Mesendoderm (in vitro differentiated cells): Measurements from ENCODE around the gene ATF7IP.

Experiments used
- DNase-seq: peaks from one replicate; pipeline ENCODE4 v3.0.0; 2013
- H2AK5ac ChIP-seq: 2 replicates; pipeline ENCODE4 v1.6.1; 2013; ENCODE audit warnings: low read length, inconsistent platforms
- H2BK120ac ChIP-seq: 2 replicates; pipeline ENCODE4 v1.6.1; 2013; ENCODE audit warnings: low read depth, mild to moderate bottlenecking, low read length, moderate library complexity, mixed read lengths
- H2BK15ac ChIP-seq: replicated peaks from 2 replicates; pipeline ENCODE4 v1.6.1; 2013; ENCODE audit warnings: low read depth, mild to moderate bottlenecking, moderate library complexity
- H2BK5ac ChIP-seq: 2 replicates; pipeline ENCODE4 v1.6.1; 2013; ENCODE audit warnings: low read length, inconsistent platforms
- H3K18ac ChIP-seq: 2 replicates; pipeline ENCODE4 v1.6.1; 2013; ENCODE audit warnings: mild to moderate bottlenecking, low read length, mixed read lengths
- H3K23ac ChIP-seq: one replicate; pipeline ENCODE4 v1.6.1; 2013; ENCODE audit warnings: low read length
- H3K27ac ChIP-seq: 2 replicates; pipeline ENCODE4 v1.5.1; 2013; ENCODE audit warnings: low read depth, mild to moderate bottlenecking, inconsistent platforms, low read length, moderate library complexity
- H3K27me3 ChIP-seq: 2 replicates; pipeline ENCODE4 v1.6.1; 2013; ENCODE audit warnings: low read length, control low read depth, mild to moderate bottlenecking, inconsistent platforms; ENCODE audit not compliant: insufficient read depth, poor library complexity
- H3K36me3 ChIP-seq: 2 replicates; pipeline ENCODE4 v1.6.1; 2013; ENCODE audit warnings: low read length, inconsistent platforms; ENCODE audit not compliant: control insufficient read depth, insufficient read depth
- H3K4ac ChIP-seq: one replicate; pipeline ENCODE4 v1.6.1; 2013; ENCODE audit warnings: low read depth, mild to moderate bottlenecking, low read length, moderate library complexity
- H3K4me1 ChIP-seq: 2 replicates; pipeline ENCODE4 v1.6.1; 2013; ENCODE audit warnings: low read depth, low read length, inconsistent platforms; ENCODE audit not compliant: control insufficient read depth
- H3K4me2 ChIP-seq: 2 replicates; pipeline ENCODE4 v1.6.1; 2013; ENCODE audit warnings: low read length
- H3K4me3 ChIP-seq: 2 replicates; pipeline ENCODE4 v1.5.1; 2013; ENCODE audit warnings: mild to moderate bottlenecking, low read length
- H3K56ac ChIP-seq: one replicate; pipeline ENCODE4 v1.6.1; 2013; ENCODE audit warnings: low read length
- H3K79me1 ChIP-seq: 2 replicates; pipeline ENCODE4 v1.6.1; 2013; ENCODE audit warnings: low read length, inconsistent platforms
- H3K79me2 ChIP-seq: 2 replicates; pipeline ENCODE4 v1.6.1; 2013; ENCODE audit warnings: mild to moderate bottlenecking, low read length; ENCODE audit not compliant: control insufficient read depth, insufficient read depth
- H3K9ac ChIP-seq: 2 replicates; pipeline ENCODE4 v1.6.1; 2013; ENCODE audit warnings: low read length, inconsistent platforms
- H4K5ac ChIP-seq: one replicate; pipeline ENCODE4 v1.6.1; 2013; ENCODE audit warnings: low read length
- H4K8ac ChIP-seq: one replicate; pipeline ENCODE4 v1.6.1; 2013; ENCODE audit warnings: low read depth, mild to moderate bottlenecking, control low read depth, low read length, moderate library complexity
- WGBS: extraction: QIAGEN DNeasy Blood & Tissue Kit; methylation state at CpG from one replicate; pipeline ENCODE4 v1.1.7; 2013; ENCODE audit warnings: low lambda C conversion rate, missing lambda C conversion rate; ENCODE audit not compliant: insufficient coverage; ENCODE audit errors: extremely low coverage; 5-methylcytosine and 5-hydroxymethylcytosine counted together

Gene ATF7IP

DNA sequence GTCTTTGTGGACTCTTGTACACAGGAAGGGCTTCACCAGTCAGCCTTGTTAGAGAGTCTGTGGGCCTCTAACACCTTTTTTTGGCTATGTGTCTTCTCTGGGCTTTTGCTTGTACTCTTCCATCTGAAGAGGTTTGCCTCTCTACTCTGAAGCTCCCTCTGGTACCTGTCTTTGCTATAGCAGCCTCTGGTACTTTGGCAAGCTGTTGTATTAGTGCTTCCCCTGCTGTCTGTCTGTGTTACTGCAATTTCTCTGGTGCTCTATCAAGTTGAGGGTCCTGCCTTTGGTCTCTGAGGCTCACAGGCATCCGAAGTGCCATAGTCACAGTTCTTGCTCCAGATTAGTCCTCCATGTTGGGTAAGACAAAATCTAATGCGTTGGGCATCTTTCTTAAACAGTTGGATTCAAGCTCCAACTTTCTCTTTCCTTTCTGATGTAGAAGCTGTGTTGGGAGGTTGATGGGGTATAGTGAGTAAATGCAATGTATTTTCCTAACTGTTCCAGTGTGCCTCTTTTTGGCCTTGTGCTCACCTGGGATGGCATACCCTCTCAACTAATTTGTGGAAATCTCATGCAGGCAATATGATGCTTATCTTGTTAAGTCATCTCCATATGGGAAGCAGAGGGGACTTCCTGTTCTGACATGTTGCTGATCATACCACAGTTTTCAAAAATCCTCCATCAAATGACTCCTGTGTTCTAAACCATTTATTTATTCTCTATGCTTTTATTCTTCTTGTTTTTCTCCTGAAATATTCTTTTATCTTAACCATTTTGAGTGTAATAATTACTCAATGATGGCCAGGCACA is 88.8 kb downstream of the ATF7IP start:
- Histone ChIP-seq H3K56ac (no peak overlapping the region), H3K79me1 (peaks cover 5% of the 10 kb centered on the region)
- no CpG with 5 or more reads among the region's 2 CpGs for WGBS

GRCh38 chr12:14460212-14460841 is 94.8 kb downstream of the ATF7IP start:
- no peak for DNase-seq
- Histone ChIP-seq H3K36me3 (peaks cover 4% of the 10 kb centered on the region), H3K27ac (no peak overlapping the region), H2BK5ac (no peak overlapping the region), H4K8ac (no peak overlapping the region), H3K79me2 (peaks cover 2% of the 10 kb centered on the region), H3K18ac (no peak overlapping the region), H3K4me2 (no peak overlapping the region), H3K4me3 (no peak overlapping the region), H3K56ac (no peak overlapping the region), H2AK5ac (no peak overlapping the region), H3K27me3 (no peaks in the 10 kb centered on the region), H3K9ac (no peak overlapping the region), H3K79me1 (peaks cover 4% of the 10 kb centered on the region), H4K5ac (no peak overlapping the region), H2BK15ac (no peak overlapping the region), H3K23ac (no peak overlapping the region), H2BK120ac (no peak overlapping the region), H3K4me1 (no peaks in the 10 kb centered on the region), H3K4ac (no peak overlapping the region)
- WGBS = no CpG with 5 or more reads among the region's 5 CpGs

More for the DNA sequence above, 88.8 kb downstream of the ATF7IP start:
- H2BK5ac ChIP-seq = no peak overlapping the region
- no peak overlapping the region for H4K8ac ChIP-seq
- H3K18ac ChIP-seq = no peak overlapping the region
- H3K36me3 ChIP-seq = no peaks in the 10 kb centered on the region
- DNase-seq = peak; percentile 96
- no peaks in the 10 kb centered on the region for H3K4me1 ChIP-seq
- no peak overlapping the region for H2BK15ac ChIP-seq
- no peak overlapping the region for H3K4me3 ChIP-seq
- H4K5ac ChIP-seq = no peak overlapping the region
- H2BK120ac ChIP-seq = no peak overlapping the region
- no peaks in the 10 kb centered on the region for H3K27me3 ChIP-seq
- H3K23ac ChIP-seq = no peak overlapping the region
- no peak overlapping the region for H3K4me2 ChIP-seq
- H3K27ac ChIP-seq = no peak overlapping the region
- peaks cover 5% of the 10 kb centered on the region for H3K79me2 ChIP-seq
- H3K9ac ChIP-seq = no peak overlapping the region
- H3K4ac ChIP-seq = no peak overlapping the region
- no peak overlapping the region for H2AK5ac ChIP-seq

GRCh38 chr12:14471497-14471896 is 106.0 kb downstream of the ATF7IP start:
- no peak overlapping the region for H3K4ac ChIP-seq
- H3K27me3 ChIP-seq = no peaks in the 10 kb centered on the region
- no peak overlapping the region for H2BK5ac ChIP-seq
- no peak overlapping the region for H3K27ac ChIP-seq
- no peaks in the 10 kb centered on the region for H3K4me1 ChIP-seq
- no peak overlapping the region for H2AK5ac ChIP-seq
- H3K4me3 ChIP-seq = no peak overlapping the region
- H4K5ac ChIP-seq = no peak overlapping the region
- no peak overlapping the region for H3K23ac ChIP-seq
- WGBS = no CpG with 5 or more reads among the region's 1 CpG
- H3K18ac ChIP-seq = no peak overlapping the region
- H3K79me1 ChIP-seq = no peaks in the 10 kb centered on the region
- H3K4me2 ChIP-seq = no peak overlapping the region
- no peak overlapping the region for H2BK120ac ChIP-seq
- no peaks in the 10 kb centered on the region for H3K79me2 ChIP-seq
- DNase-seq = no peak
- no peak overlapping the region for H3K9ac ChIP-seq
- H3K56ac ChIP-seq = no peak overlapping the region
- H4K8ac ChIP-seq = no peak overlapping the region
- H3K36me3 ChIP-seq = no peaks in the 10 kb centered on the region
- no peak overlapping the region for H2BK15ac ChIP-seq

GRCh38 chr12:14473707-14474287 is 108.3 kb downstream of the ATF7IP start:
- H4K5ac ChIP-seq = no peak overlapping the region
- no peaks in the 10 kb centered on the region for H3K27me3 ChIP-seq
- peak; percentile 27 for DNase-seq
- no peaks in the 10 kb centered on the region for H3K79me2 ChIP-seq
- H3K79me1 ChIP-seq = no peaks in the 10 kb centered on the region
- no peak overlapping the region for H2AK5ac ChIP-seq
- no peak overlapping the region for H3K23ac ChIP-seq
- H3K4me1 ChIP-seq = no peaks in the 10 kb centered on the region
- H3K4me2 ChIP-seq = no peak overlapping the region
- H2BK15ac ChIP-seq = no peak overlapping the region
- H3K36me3 ChIP-seq = no peaks in the 10 kb centered on the region
- no peak overlapping the region for H3K18ac ChIP-seq
- H3K4me3 ChIP-seq = no peak overlapping the region
- no peak overlapping the region for H2BK120ac ChIP-seq
- no CpG with 5 or more reads among the region's 4 CpGs for WGBS
- no peak overlapping the region for H3K9ac ChIP-seq
- H4K8ac ChIP-seq = no peak overlapping the region
- H2BK5ac ChIP-seq = no peak overlapping the region
- H3K56ac ChIP-seq = no peak overlapping the region
- no peak overlapping the region for H3K27ac ChIP-seq
- no peak overlapping the region for H3K4ac ChIP-seq

DNA sequence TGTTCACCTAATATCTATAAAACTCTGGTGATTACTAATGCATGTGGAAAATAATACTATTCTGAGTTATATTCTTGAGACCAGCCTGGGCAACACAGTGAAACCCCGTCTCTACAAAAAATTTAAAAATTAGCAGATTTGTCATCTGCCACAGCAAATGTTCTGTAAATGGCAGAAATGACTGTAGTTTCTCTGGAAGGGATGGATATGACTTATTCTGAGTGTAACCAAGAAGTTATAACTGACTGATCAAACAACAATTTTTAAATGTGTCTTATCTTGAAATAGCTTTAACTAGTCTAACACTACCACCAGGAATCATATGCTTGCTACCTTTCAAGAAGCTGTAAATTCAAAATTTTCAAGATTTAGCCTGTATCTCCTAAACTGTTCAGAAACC is 113.5 kb downstream of the ATF7IP start:
- Histone ChIP-seq H3K4me3 (no peak overlapping the region), H3K4me2 (no peak overlapping the region), H3K27ac (no peak overlapping the region), H3K4ac (no peak overlapping the region), H3K23ac (no peak overlapping the region), H3K56ac (no peak overlapping the region), H2BK5ac (no peak overlapping the region), H3K4me1 (no peaks in the 10 kb centered on the region), H3K18ac (no peak overlapping the region), H3K36me3 (peaks cover 2% of the 10 kb centered on the region), H3K79me1 (no peaks in the 10 kb centered on the region), H2AK5ac (no peak overlapping the region), H4K5ac (no peak overlapping the region), H3K27me3 (no peaks in the 10 kb centered on the region), H3K79me2 (no peaks in the 10 kb centered on the region), H2BK120ac (no peak overlapping the region), H3K9ac (no peak overlapping the region), H4K8ac (no peak overlapping the region), H2BK15ac (no peak overlapping the region)
- no CpG with 5 or more reads among the region's 1 CpG for WGBS
- DNase-seq = no peak
